HS-27A (cell line): Measurements from ENCODE around the gene PHACTR3.

Source experiments
- DNase-seq: peaks from one replicate; pipeline ENCODE4 v3.0.0-alpha.2; 2012; ENCODE audit warnings: low read depth, missing footprints

Gene PHACTR3

DNA sequence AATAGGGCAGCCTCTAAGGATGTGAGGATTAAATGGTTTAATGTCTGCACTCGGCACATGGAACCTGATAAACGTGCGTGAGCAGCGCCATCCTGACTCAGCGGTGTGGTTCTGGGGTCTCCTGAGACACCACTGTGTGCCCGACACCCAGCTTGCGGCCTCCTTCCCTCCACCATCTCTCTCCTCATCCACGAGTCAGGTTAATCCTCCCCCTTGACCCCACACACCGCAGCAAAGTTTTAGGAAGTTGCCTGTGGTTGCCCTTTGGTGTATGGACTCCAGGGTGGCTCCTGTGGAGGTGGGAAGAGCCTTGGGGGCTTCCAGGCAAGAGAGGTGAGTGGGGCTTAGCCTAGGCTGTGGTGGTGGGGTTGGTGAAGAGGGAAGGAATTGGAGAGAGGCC, 68.2 kb downstream of the PHACTR3 start:
- no peak for DNase-seq

DNA sequence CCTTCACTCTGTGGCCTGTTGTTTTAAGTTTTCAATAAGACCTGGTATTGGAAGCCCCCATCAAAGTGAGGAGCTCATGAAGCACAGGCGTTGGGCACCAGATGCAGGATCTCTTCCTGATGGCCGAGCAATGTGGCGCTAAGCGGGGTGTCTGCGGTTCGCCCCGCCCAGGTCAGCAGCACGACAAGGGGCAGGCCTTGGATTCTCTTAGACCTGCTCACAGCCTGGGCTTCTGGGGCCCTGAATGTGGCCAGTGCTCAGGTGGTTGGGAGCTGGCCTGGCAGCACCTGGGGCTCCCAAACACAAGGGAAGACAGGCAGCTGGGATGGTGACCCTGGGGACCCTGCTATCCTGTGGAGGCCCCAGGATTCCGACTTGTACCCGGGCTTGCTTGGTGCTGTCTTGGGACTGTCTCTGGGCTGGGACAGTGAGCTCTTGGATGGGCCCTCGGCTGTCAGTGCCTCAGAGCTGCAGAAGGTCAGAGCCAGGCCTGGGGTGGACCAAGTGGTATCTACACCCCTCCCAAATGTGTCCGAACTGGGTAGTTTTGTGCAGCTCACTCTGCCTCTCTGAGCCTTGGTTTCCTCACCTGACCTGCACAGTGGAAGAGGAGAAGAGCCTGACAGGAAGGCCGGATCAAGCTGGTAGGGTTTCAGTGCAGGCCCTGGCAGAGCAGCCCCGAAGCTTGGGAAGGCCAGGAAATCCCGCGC, 69.1 kb downstream of the PHACTR3 start:
- DNase-seq = no peak

DNA sequence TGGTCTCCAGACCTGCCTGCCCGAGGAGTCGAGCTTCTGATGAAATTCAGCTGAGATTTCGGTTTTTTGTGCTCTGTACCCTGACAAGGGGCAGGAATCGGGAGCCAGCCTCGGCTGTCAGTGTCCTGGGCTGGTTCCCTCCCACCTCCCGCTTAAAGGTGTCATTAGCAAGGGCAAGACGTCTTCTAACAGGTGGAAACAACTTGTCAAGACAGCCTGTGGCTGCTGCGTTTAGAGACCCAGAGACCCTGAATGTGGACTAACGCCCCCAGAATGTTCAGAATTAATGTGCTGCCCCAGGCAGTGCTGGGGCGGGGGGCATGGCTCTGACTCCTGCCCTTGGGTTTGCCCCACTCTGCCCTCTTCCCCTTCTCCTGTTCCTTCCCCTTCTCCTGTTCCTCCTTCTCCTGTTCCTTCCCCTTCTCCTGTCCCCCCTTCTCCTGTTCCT, 69.7 kb downstream of the PHACTR3 start:
- no peak for DNase-seq

DNA sequence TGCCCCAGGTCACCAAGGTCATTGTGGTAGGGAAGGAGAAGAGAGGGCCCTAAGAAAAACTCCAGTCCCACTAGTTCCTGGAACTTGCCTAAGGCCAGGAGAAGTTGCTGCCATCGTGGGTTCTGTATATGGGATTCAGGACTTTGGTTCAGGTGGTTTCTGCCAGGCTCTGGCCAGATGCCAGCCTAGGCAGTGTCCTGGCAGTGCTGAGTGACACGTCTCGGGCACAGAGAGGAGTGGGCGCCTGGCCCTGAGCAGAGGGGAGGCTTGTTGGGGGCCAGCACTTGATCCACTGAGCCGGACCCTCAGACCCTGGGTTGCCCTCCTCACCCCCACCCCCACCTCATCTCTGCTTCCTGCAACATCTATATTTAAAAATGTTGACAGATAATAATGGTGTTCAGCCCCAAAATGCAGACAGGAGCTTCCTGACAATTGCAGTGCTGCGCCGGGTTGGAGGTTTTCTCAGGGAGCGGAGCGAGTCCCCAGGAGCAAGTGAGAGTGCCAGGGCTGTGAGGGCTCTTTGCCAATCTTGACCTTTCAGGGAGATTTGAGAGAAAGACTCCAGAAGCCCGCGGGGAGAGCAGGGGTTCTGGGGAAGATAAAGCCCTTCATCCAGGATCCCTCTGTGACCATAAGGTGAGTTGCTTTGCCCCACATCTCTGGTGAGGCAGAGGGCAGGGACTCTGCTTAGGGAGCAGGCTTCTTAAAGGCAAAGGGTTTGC, 71.9 kb downstream of the PHACTR3 start:
- no peak for DNase-seq

DNA sequence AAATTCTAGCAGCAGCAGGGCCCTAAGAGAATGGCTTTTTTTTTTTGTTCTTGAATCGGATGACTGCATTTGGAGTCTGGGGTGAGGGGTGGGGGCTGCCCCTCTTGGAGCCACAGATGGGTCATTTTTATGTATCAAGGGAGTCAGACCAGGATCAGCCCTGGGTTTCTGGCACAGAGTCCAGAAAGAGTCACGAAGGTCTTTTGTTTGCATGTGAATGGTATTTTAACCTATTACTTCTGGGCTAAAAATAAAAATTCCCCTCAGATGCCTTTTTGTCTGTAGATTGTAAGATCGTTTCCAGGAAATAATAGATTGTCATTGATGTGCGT, 72.5 kb downstream of the PHACTR3 start:
- DNase-seq = no peak

DNA sequence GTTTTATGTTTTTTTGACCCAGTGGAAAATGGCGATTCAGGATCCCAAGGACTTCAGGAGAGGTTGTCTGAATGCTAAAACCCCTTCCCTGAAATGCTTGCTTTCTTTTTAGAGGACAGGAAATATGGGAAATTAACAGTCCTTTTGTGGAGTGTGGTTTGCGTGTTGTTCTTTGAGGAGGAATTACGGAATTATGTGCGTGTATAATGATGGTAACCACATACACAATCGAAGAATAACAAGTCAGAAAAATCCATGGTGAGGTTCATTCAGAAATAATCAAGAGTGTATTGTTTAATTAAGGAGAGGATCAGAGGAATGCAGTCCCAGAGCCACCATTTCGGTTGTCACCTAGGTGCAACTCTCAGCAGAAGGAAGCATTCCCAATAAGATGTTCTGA, 73.2 kb downstream of the PHACTR3 start:
- no peak for DNase-seq

DNA sequence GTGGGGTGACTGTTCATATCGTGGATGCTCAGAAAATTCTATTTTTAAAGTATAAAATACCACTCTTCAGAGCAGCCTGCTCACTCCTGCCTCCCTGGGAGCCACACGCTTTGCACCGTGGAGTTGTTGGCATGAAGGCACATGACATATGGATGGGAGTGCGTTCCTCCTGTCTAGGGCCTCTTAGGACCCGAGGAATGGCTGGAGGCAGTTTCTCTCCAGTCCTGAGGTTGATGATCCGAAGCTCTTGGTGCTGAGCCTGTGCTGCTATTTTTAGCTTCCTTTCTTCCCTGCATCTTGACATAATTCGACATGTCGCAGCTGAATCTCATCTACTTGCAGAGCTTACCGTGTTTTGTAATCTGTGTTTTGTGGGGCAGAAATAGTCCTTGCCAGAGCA, 73.9 kb downstream of the PHACTR3 start:
- no peak for DNase-seq

DNA sequence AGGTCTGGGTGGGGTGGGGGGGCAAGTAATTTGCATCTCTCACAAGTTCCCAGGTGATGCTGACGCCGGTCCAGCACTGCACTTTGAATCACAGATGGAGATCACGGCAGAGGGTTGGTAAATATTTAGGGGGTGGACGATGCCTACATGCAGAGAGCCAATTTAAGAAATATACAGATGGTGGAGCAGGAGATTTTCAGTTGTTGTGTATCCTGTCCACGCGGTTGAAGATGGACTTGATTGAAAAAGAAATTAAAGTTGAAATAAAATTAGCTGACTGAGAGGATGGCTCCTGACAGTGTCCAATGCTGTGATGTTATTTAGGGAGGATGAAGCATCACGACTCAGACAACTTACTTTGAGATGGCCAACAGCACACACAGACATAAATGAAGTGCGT, 74.6 kb downstream of the PHACTR3 start:
- no peak for DNase-seq

DNA sequence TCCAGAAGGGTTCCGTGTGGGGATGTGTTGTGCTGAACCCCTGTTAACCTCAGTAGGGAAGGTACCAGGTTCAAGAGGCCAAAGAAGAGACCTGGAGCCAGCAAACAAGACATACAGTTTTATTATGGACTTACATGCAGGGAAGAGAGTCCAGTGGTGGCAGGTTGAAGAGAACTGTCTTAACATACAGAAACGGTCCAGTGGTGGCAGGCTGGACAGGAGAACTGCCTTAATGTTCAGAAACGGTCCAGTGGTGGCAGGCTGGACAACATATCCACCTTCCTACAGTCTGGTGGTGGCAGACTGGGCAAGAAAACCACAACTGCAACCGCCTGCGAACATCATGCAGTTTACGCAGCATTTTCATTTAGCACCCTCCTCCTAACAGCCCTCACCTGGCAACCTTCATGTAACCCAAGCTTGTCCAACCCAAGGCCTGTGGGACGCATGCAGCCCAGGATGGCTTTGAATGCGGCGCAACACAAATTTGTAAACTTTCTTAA, 75.9 kb downstream of the PHACTR3 start:
- no peak for DNase-seq

DNA sequence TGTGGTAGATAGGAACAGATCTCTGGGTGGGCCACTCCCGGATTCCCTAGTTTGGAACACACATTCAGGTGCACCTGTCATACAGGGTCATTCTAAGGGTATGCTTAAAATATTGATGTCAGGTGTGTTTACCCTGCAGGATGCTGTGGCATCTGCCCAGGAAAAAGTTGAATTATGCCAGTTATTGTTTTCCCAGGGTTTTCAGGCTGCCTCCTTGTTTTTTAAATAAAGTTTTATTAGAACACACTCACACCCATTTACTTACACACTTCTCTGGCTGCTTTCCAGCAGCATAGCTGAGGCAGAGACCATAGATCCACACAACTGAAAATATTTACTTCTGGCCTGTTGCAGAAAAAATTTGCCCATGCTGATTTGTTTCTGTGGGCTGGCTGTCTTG, 76.5 kb downstream of the PHACTR3 start:
- no peak for DNase-seq

DNA sequence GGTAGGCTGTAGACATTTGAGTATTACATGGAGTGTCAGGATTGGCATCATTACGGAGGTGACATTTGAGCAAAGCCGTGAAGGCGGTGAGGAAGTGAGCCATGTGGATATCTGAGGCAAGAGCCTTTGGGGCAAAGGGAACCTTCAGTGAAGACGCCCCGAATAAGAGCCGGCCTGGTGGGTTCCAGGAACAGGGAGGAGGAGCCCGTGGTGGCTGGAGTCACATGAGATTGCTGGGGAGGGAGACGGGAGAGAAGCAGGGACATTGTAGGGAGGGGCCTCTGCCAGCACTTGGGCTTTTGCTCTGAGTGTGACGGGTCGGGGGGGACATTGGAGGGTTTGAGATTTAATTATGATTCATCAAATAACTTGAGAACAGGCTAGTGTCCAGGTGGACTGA, 78.3 kb downstream of the PHACTR3 start:
- no peak for DNase-seq

DNA sequence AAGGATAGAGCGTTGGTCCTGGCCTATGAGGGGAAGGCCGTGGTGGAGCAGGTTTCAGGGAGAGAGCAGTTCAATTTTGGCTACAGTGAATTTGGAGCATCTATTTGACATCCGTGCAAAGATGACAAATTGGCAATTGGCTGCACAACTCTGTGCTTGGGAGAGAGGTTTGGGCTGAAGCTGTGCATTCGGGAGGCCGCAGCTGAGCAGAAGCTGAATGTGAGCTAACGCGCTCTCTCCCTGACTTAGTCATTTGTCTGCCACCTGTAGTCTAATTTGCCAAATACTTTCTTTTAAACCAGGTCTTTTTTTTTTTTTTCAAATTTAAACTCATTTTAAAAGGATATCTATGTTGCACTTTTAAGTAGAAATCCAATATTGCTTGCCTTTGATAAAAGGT, 78.8 kb downstream of the PHACTR3 start:
- no peak for DNase-seq

DNA sequence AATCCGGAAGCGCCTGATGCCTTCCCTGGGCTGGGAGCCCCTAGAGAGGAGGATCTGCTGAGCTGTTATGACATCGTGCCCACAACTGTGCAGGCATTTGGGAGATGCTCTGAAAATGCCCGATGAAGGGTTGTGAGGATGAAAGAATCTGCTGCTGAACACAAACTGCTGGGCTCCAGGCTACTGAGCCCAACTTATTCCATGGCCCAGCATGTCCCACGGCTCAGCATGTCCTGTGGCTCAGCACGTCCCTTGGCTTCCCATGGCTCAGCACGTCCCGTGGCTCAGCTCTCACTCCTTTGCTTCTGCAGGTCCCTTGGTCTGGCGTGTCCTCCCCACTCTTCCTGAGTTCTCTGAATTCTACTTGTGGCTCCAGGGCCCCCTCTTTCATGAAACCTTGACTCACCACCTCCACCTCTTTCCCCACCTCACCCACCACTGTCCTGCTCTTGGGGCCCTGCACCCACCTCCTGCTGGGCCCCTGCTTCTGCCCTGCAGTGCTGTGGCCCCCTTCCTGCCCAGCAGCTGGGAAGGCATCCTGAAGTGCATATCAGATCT, 80.4 kb downstream of the PHACTR3 start:
- no peak for DNase-seq

DNA sequence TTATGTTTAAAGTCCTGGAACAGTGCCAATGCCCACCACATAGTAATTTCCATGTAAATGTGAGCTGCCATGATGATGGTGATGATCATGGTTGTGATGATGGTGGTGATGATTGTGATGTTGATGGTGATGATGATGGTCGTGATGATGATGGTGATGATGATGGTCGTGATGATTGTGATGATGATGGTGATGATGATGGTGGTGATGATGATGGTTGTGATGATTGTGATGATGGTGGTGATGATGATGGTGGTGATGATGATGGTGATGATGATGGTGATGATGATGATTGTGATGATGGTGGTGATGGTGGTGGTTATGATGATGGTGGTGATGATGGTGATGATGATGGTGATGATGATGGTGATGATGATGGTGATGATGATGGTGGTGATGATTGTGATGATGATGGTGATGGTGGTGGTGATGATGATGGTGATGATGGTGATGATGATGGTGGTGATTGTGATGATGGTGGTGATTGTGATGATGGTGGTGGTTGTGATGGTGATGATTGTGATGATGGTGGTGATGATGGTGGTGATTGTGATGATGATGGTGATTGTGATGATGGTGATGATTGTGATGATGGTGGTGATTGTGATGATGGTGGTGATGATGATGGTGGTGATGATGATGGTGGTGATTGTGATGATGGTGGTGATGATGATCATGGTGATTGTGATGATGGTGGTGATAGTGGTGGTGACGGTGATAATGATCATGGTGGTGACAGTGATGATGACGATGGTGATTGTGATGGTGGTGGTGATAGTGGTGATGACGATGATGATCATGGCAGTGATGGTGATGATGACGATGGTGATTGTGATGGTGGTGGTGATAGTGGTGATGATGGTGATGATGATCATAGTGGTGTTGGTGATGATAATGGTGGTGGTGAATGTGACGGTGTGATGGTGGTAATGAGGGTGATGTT, 82.3 kb downstream of the PHACTR3 start:
- DNase-seq = no peak

DNA sequence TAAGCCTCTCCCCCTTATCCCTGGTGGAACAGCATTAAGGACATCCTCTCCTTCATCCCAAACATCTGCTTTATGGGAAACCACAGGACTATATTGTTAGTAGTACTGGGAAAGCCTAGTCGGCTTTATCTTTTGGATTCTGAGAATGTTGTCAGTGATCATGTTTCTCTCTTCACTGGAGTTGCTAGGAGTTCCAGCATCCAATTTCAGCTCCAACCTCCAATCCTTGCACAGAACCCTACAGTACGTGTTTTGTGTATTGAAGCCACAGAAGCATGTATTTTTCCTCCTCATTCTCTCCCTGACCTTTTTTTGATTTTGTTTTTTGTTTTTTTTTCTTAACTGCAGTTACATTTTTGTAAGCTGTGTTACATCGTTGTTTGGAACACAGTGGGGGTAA, 84.0 kb downstream of the PHACTR3 start:
- no peak for DNase-seq

DNA sequence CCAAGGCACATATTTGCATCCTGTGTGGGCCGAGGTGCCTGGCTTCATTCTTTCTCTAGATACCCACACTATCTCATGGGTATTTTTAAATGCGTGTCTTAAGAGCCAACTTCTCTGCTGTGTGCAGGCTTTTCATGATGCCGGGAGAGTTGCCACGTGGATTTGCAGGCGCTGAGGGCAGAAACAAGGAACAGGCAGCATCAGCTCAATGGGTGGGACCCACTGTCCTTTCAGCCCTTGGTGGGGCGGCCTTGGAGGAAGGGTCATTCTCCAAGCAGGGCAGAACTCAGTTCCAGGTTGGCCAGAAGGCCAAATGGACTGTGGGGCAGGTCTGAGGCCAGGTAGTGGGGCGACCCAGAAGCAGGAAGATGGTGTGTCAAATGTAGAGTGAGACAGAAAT, 84.7 kb downstream of the PHACTR3 start:
- no peak for DNase-seq

DNA sequence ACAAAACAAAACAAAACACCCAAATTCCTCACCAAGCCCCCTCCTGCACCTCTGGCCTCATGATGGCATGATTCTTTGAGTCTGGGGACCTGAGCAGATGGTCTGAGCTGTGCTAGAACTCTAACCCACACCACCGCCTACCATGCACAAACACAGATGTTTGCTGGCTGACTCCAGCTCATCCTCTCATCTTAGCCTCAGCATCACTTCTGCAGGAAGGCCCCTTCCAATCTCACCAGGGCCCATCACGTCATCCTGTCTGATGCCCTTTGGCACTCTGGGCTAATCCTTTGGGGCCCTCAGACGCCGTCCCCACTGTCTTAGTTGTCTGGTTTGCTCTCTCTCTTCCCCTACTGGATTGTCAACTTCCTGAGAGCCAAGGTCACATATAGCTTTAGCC, 85.8 kb downstream of the PHACTR3 start:
- DNase-seq = no peak

DNA sequence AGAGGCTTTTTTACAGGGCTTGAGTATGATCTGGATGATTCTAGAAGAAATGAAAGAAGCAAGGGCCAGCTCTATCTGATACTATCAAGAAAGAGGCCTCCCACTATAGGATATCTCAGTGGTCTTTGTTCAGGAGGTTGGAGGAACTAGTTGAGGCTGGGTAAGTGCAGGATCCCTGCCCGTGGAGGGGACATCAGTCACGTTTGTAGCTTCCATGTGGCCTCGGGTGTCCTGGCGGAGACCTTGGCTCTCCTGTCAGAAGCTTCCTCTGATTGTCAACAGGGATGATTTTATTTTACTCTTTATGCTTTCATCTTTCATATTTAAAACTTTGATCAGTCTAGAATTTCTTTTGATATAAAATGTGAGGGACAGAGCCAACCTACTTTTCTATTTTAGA, 86.6 kb downstream of the PHACTR3 start:
- no peak for DNase-seq

DNA sequence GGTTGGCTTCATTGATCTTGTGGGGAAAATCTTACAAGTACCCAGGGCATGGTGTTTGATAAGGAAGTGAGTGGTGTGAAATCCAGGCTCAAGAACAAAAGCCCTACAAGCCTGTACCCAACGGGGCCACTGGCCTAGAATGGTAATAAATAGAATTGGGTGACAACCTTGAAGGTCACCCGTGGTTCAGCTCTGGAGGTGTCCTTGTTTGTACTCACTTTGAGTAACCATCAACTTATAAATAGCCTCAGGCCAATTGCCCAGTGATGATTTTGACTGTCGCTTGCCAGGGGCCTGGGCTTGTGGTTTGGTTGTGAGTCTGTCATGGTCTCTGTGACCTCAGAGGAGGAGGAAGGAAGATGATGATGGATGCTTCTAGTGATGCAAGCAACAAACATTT, 87.8 kb downstream of the PHACTR3 start:
- no peak for DNase-seq

DNA sequence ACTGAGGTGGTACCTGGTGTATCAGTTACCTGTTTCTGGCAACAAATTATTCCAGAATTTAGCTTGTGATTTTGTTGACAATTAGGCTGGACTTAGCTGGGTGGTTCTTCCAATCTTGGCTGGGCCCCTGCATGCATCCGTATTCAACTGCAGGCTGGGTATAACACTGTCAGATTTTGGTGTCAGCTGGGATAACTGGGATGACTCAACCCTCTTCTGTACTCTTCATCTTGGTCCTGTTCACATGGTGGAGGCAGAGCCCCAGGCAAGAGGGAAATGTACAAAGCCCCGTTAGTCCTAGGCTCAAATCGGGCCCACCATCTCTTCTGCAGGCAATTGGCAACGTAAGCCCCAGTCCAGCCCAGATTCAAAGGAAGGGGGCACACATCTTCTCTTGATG, 89.2 kb downstream of the PHACTR3 start:
- DNase-seq = no peak

DNA sequence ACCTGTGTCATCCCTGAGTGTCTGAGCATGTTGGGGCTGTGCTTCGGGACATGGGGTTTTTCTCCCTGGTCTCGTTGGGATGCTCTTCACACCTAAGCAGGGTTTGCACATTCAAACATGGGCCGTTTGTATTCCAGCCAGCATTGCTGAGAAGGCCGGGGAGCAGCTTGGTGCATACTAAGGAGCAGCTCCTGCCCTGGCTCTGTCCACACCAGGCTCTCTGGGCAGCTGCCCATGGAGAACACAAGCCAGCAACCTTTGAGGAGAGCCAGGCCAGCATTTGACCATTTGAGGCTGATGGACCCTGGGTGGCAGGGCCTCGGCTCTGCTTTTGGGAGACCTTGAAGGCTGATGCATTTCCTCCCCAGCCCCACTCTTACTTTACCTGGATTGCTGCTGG, 92.1 kb downstream of the PHACTR3 start:
- no peak for DNase-seq

DNA sequence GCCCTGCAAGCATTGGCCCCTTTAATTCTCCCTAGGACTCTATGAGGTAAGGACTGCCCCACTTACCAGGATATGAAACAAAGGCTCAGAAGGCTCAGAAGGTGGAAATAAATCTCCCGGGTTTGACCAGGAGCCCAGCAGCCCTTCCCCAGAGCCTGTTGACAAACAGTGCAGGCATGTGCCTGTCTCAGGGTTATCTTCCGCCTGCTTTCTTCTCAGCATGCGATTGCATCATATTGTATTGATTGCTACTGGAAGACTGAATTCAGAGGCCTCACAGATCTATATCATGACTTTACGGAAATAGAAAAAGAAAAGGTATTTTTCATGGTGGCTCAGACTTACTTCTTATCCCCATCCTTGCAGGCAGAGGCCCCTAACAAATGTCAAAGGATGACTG, 92.7 kb downstream of the PHACTR3 start:
- no peak for DNase-seq
